K562 (cell line): ENCODE data around the gene CHRNA3. TPM values are rescaled to one million over a fixed set of nuclear protein-coding genes. Genes with fewer than 3 reads are reported as not detected.

Source experiments
- ATAC-seq: fragments of 200-7000 bp; cut with Tn5 transposase; 3 replicates; pipeline ENCODE4 v1.9.1; 2020; ENCODE audit warnings: moderate library complexity
- BruUV-seq: library from RNA; stranded (reverse); fragments of 400-500 nt; replicated peaks from 2 replicates; lab custom pipeline; 2021; lab: Mats Ljungman, UMichigan
- CTCF ChIA-PET: fragments of 300-600 bp; formaldehyde crosslinking; extraction: SDS; loops from one replicate; lab custom pipeline; 2021; ENCODE audit warnings: low intra/inter-chr PET ratio; lab: Yijun Ruan, JAX
- POLR2A ChIA-PET: fragments of 300-600, 350-650 bp; sonication (Branson Sonifier 250); formaldehyde crosslinking; extraction: SDS; loops from one replicate; lab custom pipeline; 2021; ENCODE audit warnings: antibody characterized with exemption, inconsistent platforms; lab: Yijun Ruan, JAX
- DNase-seq, 4 experiments: peaks; one replicate each; pipeline versions ENCODE4 v3.0.0 to v3.0.0-alpha.2; 2011 to 2018; ENCODE audit warnings: low spot score in 3 of 4, mixed read lengths in 3 of 4; ENCODE audit errors: extremely low read depth in 1 of 4
- FAIRE-seq: peaks from 2 replicates; lab custom pipeline; 2011; peaks lifted over from hg19 to GRCh38; lab: Jason Lieb, UNC
- H2AFZ ChIP-seq: 2 replicates; pipeline ENCODE4 v1.6.0; 2011; ENCODE audit warnings: low read depth, low read length, control low read depth, inconsistent platforms
- H3K27ac ChIP-seq: fragments of 200-600 bp; 3 replicates; pipeline ENCODE4 v1.8.0; 2011; ENCODE audit warnings: low read depth, mild to moderate bottlenecking, control low read depth, inconsistent platforms, low read length, moderate library complexity, mixed read lengths; ENCODE audit errors: extremely low read depth
- H3K27me3 ChIP-seq, 2 experiments: fragments of 300-600 bp in 1 of 2; 2 replicates in 1 of 2; 3 replicates in 1 of 2; pipeline versions ENCODE4 v1.6.0 to v1.8.0; 2011; ENCODE audit warnings: inconsistent platforms in 2 of 2, low read length in 2 of 2, mild to moderate bottlenecking in 1 of 2, mixed read lengths in 1 of 2, moderate library complexity in 1 of 2; ENCODE audit not compliant: control insufficient read depth in 2 of 2, insufficient read depth in 2 of 2
- H3K36me3 ChIP-seq: fragments of 300-600 bp; 3 replicates; pipeline ENCODE4 v1.8.0; 2011; ENCODE audit warnings: mild to moderate bottlenecking, low read length, inconsistent platforms; ENCODE audit not compliant: control insufficient read depth, insufficient read depth
- H3K4me1 ChIP-seq, 2 experiments: fragments of 200-600 bp in 1 of 2; replicated peaks in 1 of 2; 2 replicates in 1 of 2; 3 replicates in 1 of 2; pipeline versions ENCODE4 v1.5.1 to v1.8.0; 2011; ENCODE audit warnings: inconsistent platforms in 2 of 2, low read length in 2 of 2, mild to moderate bottlenecking in 1 of 2, mixed read lengths in 1 of 2, moderate library complexity in 1 of 2; ENCODE audit not compliant: control insufficient read depth in 2 of 2, insufficient read depth in 2 of 2
- H3K4me2 ChIP-seq: 2 replicates; pipeline ENCODE4 v1.6.1; 2011; ENCODE audit warnings: low read length, control low read depth, inconsistent platforms, mixed read lengths; ENCODE audit not compliant: insufficient read depth
- H3K4me3 ChIP-seq: fragments of 200-600 bp; sonication (generic), shearing (Covaris generic); 2 replicates; pipeline ENCODE4 v1.5.1; 2016; ENCODE audit warnings: control low read depth, inconsistent platforms
- H3K79me2 ChIP-seq: fragments of 200-600 bp; 3 replicates; pipeline ENCODE4 v1.8.0; 2011; ENCODE audit warnings: low read length, inconsistent platforms; ENCODE audit not compliant: control insufficient read depth, insufficient read depth
- H3K9ac ChIP-seq, 2 experiments: 2 replicates each; pipeline versions ENCODE4 v1.6.0 to v1.6.1; 2011; ENCODE audit warnings: low read depth in 2 of 2, low read length in 2 of 2, control low read depth in 1 of 2, inconsistent platforms in 1 of 2, mild to moderate bottlenecking in 1 of 2, mixed read lengths in 1 of 2; ENCODE audit not compliant: insufficient read depth in 1 of 2
- H3K9me1 ChIP-seq: one replicate; pipeline ENCODE4 v1.6.0; 2011; ENCODE audit warnings: inconsistent platforms, mild to moderate bottlenecking, low read length, moderate library complexity; ENCODE audit not compliant: control insufficient read depth, insufficient read depth
- H3K9me3 ChIP-seq: replicated peaks from 2 replicates; pipeline ENCODE4 v1.5.1; 2011; ENCODE audit warnings: low read depth, low read length, inconsistent platforms; ENCODE audit not compliant: control insufficient read depth, insufficient read depth
- H4K20me1 ChIP-seq: replicated peaks from 2 replicates; pipeline ENCODE4 v1.6.1; 2011; ENCODE audit warnings: low read length, inconsistent platforms, mixed read lengths; ENCODE audit not compliant: control insufficient read depth, insufficient read depth
- MBD2 ChIP-seq: sonication (generic); IDR thresholded peaks from 2 replicates; pipeline ENCODE4 v1.6.1; 2016; ENCODE audit warnings: low read depth, borderline replicate concordance
- USF1 ChIP-seq: sonication (generic); formaldehyde crosslinking; IDR thresholded peaks from 2 replicates; pipeline ENCODE4 v1.9.0; 2022; ENCODE audit warnings: mild to moderate bottlenecking, missing genetic modification reagents
- USF2 ChIP-seq: sonication (generic); formaldehyde crosslinking; IDR thresholded peaks from 2 replicates; pipeline ENCODE4 v1.5.0; 2020; ENCODE audit warnings: missing genetic modification reagents
- WGBS: fragments of 100-300 bp; shearing (Covaris generic); methylation state at CpG from one replicate; pipeline ENCODE4 v1.1.6; 2016; ENCODE audit warnings: low coverage, mixed read lengths; ENCODE audit not compliant: insufficient coverage; ENCODE audit errors: missing lambda C conversion rate; 5-methylcytosine and 5-hydroxymethylcytosine counted together
- in situ Hi-C: fragments of 300-500 bp; cut with MboI; formaldehyde crosslinking; loops from 4 replicates; pipeline ENCODE4 v1.15.0; 2018; ENCODE audit warnings: inconsistent platforms, mixed read lengths
- intact Hi-C: fragments of 100-400 bp; cut with micrococcal nuclease; formaldehyde crosslinking; loops from 2 replicates; pipeline ENCODE4 v1.14.2; 2022
- polyA plus RNA-seq, 8 experiments: library from polyadenylated mRNA; depleted of rRNA in 4 of 8; stranded (reverse) in 5 of 8; unstranded in 3 of 8; fragments of >200 nt; fragmentation: Nextera tagmentation in 2 of 8; fragmentation: Illumina TruSeq in 1 of 8; extraction: Ambion mirVana in 2 of 8; extraction: Trizol in 1 of 8; gene quantifications; 2 replicates each; pipeline versions ENCODE4 v1.2.1 to v1.2.3, GENCODE V29; 2011 to 2014; ENCODE audit warnings: inconsistent platforms in 1 of 8, missing spikeins in 1 of 8
- total RNA-seq, 7 experiments: library from RNA; depleted of rRNA in 6 of 7; stranded (reverse); fragments of >200 nt in 6 of 7; fragmentation: Illumina TruSeq in 2 of 7; extraction: Trizol in 2 of 7; gene quantifications; 2 replicates each; pipeline versions ENCODE4 v1.2.1 to v1.2.3, GENCODE V29; 2011 to 2021; ENCODE audit warnings: low replicate concordance in 1 of 7

CHRNA3 gene
- total and polyA plus RNA-seq, 9 of the 15 experiments (the other 6 are each of a cell fraction or from before 2014, with no cell fraction given), result 0.01 TPM; not detected in 8

- H3K9ac ChIP-seq, result no peak overlapping the region
- ChIA-PET CTCF (no interaction called here), POLR2A (interaction anchor here (0.5 to 0.6 kb wide), 2 partner anchors 72 to 244 kb away, joined by 3 to 5 read pairs; no protein-coding TSS in a partner anchor)
- no peak overlapping the region for H3K4me2 ChIP-seq
- H3K4me3 ChIP-seq, result no peak overlapping the region
- no peaks in the 10 kb centered on the region for H3K36me3 ChIP-seq
- BruUV-seq, result no TSS peak
- 3% methylated on average over 9 of the region's 9 CpGs for WGBS
- in situ Hi-C loops (no loop called here), intact Hi-C loops (no loop called here)
- FAIRE-seq (no peak), ATAC-seq (no peak), DNase-seq (no peak)
- TF ChIP-seq USF1 (CRISPR knock-in tag) (peak; percentile 64), MBD2 (no peak), USF2 (CRISPR knock-in tag) (peak; percentile 51)
- H2AFZ ChIP-seq, result no peak overlapping the region
- no peak overlapping the region for H3K27ac ChIP-seq
- H4K20me1 ChIP-seq, result 0 out of 2 replicates have a peak, but pooled peaks cover 5% of the 10 kb centered on the region
- H3K9me1 ChIP-seq, result no peaks in the 10 kb centered on the region
- H3K9me3 ChIP-seq, result no peaks in the 10 kb centered on the region
- H3K4me1 ChIP-seq, result no peaks in the 10 kb centered on the region
- no peaks in the 10 kb centered on the region for H3K79me2 ChIP-seq
- H3K27me3 ChIP-seq, result peaks cover 37 to 59% of the 10 kb centered on the region in 2 experiments
Measured at GRCh38 chr15:78630886-78631633, 10.3 kb upstream of the CHRNA3 start.
